NCI-H146 treated with DMSO at 0.1 percent for 48 hours (cell line): ENCODE measurements around the gene BRCA1.

ENCODE experiments used
- DNase-seq: peaks from one replicate; lab custom pipeline; 2025; ENCODE audit not compliant: unreplicated experiment; lab: John Stamatoyannopoulos, UW

The BRCA1 gene

GRCh38 chr17:43025766-43026537 lies 99.2 kb downstream of the BRCA1 start:
- DNase-seq = no peak

GRCh38 chr17:43025290-43025657 lies 99.9 kb downstream of the BRCA1 start:
- DNase-seq = no peak

GRCh38 chr17:43024407-43025289 lies 100.5 kb downstream of the BRCA1 start, which contains the start of gene RND2:
Gene RND2, plus strand, starts transcription at chr17:43025231. Its CDS starts 117 bp downstream, at chr17:43025348.
- DNase-seq = peak; percentile 81

GRCh38 chr17:43021741-43022512 lies 103.2 kb downstream of the BRCA1 start, which contains the start of gene VAT1:
Gene VAT1, minus strand, starts transcription at chr17:43022385. Its CDS starts 63 bp downstream, at chr17:43022322.
- peak; percentile 48 for DNase-seq

GRCh38 chr17:43020789-43021740 lies 104.1 kb downstream of the BRCA1 start:
- DNase-seq = no peak

- DNase-seq = no peak
These were observed 105.0 kb downstream of the BRCA1 start for GRCh38 chr17:43020030-43020621.

- no peak for DNase-seq
These were observed 105.7 kb downstream of the BRCA1 start for GRCh38 chr17:43019418-43019817.

GRCh38 chr17:43018932-43019331 lies 106.2 kb downstream of the BRCA1 start:
- DNase-seq = no peak

GRCh38 chr17:43018008-43018853 lies 106.9 kb downstream of the BRCA1 start:
- DNase-seq = no peak

GRCh38 chr17:43016216-43016615 lies 108.9 kb downstream of the BRCA1 start:
- DNase-seq = no peak

- no peak for DNase-seq
These were observed 109.6 kb downstream of the BRCA1 start for GRCh38 chr17:43015579-43015978.

GRCh38 chr17:43014649-43015542 lies 110.3 kb downstream of the BRCA1 start:
- DNase-seq = no peak

- DNase-seq = no peak
These were observed 111.0 kb downstream of the BRCA1 start for GRCh38 chr17:43014020-43014648.

- DNase-seq = no peak
These were observed 111.9 kb downstream of the BRCA1 start for GRCh38 chr17:43013296-43013695.

- DNase-seq = no peak
These were observed 113.3 kb downstream of the BRCA1 start for GRCh38 chr17:43011728-43012472.

- DNase-seq = no peak
These were observed 114.4 kb downstream of the BRCA1 start for GRCh38 chr17:43010667-43011308.
